Cardiac atrium fibroblast (primary cell): ENCODE data around the gene TMEM150C. TPM values are rescaled to one million over a fixed set of nuclear protein-coding genes. Genes with fewer than 3 reads are reported as not detected.

Experiments used
- total RNA-seq: library from RNA; depleted of rRNA; stranded (reverse); fragments of >200 nt; gene quantifications from 2 replicates; pipeline ENCODE4 v1.2.3, GENCODE V29; 2015

TMEM150C gene
- 0.54 and 6.5 TPM in 2 replicates for total RNA-seq

GRCh38 chr4:82561786-82562563 is at the start of gene TMEM150C:
TSS of gene TMEM150C (minus strand) at chr4:82561988. CDS start at chr4:82504657, 57,331 bp downstream.

Other genes starting within 250 kb of the TMEM150C start
- gene HNRNPD, start 188.0 kb downstream of the TMEM150C start, total RNA-seq: 22.4 and 25.9 TPM in 2 replicates
- gene HNRNPDL, start 131.5 kb downstream of the TMEM150C start, total RNA-seq: 92.6 and 98.0 TPM in 2 replicates
- 26.0 and 26.1 TPM in 2 replicates for gene ENOPH1, start 131.4 kb downstream of the TMEM150C start, total RNA-seq
- gene SCD5, start 236.8 kb upstream of the TMEM150C start, total RNA-seq: 21.7 and 35.3 TPM in 2 replicates